Ishikawa (cell line): Measurements from ENCODE around the gene CPNE4.

Source experiments
- CEBPB ChIP-seq: IDR thresholded peaks from 2 replicates; pipeline ENCODE4 v1.6.1; 2012
- CREB1 ChIP-seq: IDR thresholded peaks from 2 replicates; pipeline ENCODE4 v1.6.1; 2012; ENCODE audit warnings: low read depth
- EGR1 ChIP-seq: IDR thresholded peaks from 2 replicates; pipeline ENCODE4 v1.6.1; 2012
- EP300 ChIP-seq: IDR thresholded peaks from 2 replicates; pipeline ENCODE4 v1.6.1; 2012; ENCODE audit warnings: borderline replicate concordance
- FOXM1 ChIP-seq: IDR thresholded peaks from 2 replicates; pipeline ENCODE4 v1.6.1; 2012; ENCODE audit warnings: low read depth, borderline replicate concordance
- MAX ChIP-seq: IDR thresholded peaks from 2 replicates; pipeline ENCODE4 v1.6.1; 2012
- NFIC ChIP-seq: IDR thresholded peaks from 2 replicates; pipeline ENCODE4 v1.6.1; 2012
- RAD21 ChIP-seq: IDR thresholded peaks from 2 replicates; pipeline ENCODE4 v1.6.1; 2012; ENCODE audit warnings: low read depth
- REST ChIP-seq: IDR thresholded peaks from 2 replicates; pipeline ENCODE4 v1.6.1; 2012; ENCODE audit warnings: low read depth, mild to moderate bottlenecking
- TAF1 ChIP-seq: IDR thresholded peaks from 2 replicates; pipeline ENCODE4 v1.6.1; 2012; ENCODE audit warnings: low read depth, mild to moderate bottlenecking
- TCF12 ChIP-seq: IDR thresholded peaks from 2 replicates; pipeline ENCODE4 v1.6.1; 2012; ENCODE audit warnings: low read depth
- TEAD4 ChIP-seq: IDR thresholded peaks from 2 replicates; pipeline ENCODE4 v1.6.1; 2012
- USF1 ChIP-seq: IDR thresholded peaks from 2 replicates; pipeline ENCODE4 v1.6.1; 2012
- YY1 ChIP-seq: IDR thresholded peaks from 2 replicates; pipeline ENCODE4 v1.6.1; 2012; ENCODE audit warnings: low read depth

GRCh38 chr3:131705558-131706051 lies 329.2 kb downstream of the CPNE4 start:
- TF ChIP-seq REST (no peak), YY1 (no peak), USF1 (no peak), EP300 (no peak), NFIC (no peak), TAF1 (no peak), CEBPB (no peak), TEAD4 (no peak), RAD21 (no peak), CREB1 (no peak), MAX (no peak), EGR1 (no peak), FOXM1 (no peak), TCF12 (no peak)
